Measurements from ENCODE around the gene ISOC1.

GRCh38 chr5:129053438-129053837 lies 41.1 kb upstream of the ISOC1 start:
- TF ChIP-seq CTCF (IDR thresholded peaks at IDR 0.05) (no peak), POLR2A (IDR thresholded peaks at IDR 0.05) (no peak)
